D721Med (cell line): ENCODE results near the gene TM4SF1.

Experiments used
- DNase-seq: peaks from one replicate; pipeline ENCODE4 v3.0.0; 2011; ENCODE audit warnings: low spot score; ENCODE audit not compliant: insufficient read length
- FAIRE-seq: peaks from 2 replicates; lab custom pipeline; 2011; peaks lifted over from hg19 to GRCh38; lab: Jason Lieb, UNC
- TF ChIP-seq, protein P1 (sequence below): IDR thresholded peaks from 2 replicates; pipeline ENCODE4 v1.5.1; 2012; ENCODE audit warnings: mild to moderate bottlenecking, control low read depth; ENCODE audit not compliant: insufficient read depth; ENCODE audit errors: missing control alignments

Gene TM4SF1

DNA sequence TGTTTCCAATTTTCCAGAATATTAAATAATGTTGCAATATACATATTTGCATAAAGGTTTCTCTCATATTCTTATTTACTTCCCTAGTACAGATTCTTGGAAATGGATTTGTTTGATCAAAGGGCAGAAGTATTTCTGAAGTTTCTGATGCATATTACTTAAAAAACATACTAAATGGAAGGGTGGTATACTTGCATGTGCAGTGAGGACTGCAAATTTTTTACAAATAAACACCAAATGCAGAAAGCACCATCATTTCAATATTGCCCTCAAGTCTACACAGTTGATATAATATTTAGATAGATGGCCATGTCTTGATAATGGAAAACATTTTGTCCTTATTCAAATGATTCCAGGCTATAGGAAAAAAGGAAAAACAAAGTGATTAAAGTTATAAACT, 56.3 kb downstream of the TM4SF1 start:
- DNase-seq (no peak), FAIRE-seq (no peak)
- TF ChIP-seq, protein P1, sequence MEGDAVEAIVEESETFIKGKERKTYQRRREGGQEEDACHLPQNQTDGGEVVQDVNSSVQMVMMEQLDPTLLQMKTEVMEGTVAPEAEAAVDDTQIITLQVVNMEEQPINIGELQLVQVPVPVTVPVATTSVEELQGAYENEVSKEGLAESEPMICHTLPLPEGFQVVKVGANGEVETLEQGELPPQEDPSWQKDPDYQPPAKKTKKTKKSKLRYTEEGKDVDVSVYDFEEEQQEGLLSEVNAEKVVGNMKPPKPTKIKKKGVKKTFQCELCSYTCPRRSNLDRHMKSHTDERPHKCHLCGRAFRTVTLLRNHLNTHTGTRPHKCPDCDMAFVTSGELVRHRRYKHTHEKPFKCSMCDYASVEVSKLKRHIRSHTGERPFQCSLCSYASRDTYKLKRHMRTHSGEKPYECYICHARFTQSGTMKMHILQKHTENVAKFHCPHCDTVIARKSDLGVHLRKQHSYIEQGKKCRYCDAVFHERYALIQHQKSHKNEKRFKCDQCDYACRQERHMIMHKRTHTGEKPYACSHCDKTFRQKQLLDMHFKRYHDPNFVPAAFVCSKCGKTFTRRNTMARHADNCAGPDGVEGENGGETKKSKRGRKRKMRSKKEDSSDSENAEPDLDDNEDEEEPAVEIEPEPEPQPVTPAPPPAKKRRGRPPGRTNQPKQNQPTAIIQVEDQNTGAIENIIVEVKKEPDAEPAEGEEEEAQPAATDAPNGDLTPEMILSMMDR: no peak

DNA sequence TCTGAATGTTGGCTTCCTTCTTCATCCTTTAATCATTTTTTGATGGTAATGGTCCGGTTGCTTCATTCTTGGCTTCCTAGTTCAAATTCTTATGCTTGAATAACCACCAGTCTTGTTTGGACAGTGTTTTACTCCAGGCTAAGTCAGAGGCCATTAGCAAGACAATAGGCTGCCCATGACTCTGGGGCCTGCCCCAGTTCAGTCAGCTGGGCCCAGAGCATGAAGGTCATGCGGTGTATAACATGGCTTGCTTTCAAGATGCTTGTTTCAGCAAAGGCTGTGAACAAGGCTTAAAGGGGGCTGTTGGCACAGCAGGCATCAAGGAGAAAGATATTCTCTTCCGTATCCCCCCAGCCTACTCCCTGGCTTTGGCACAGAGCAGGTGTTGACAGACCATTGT, 57.7 kb downstream of the TM4SF1 start:
- DNase-seq: no peak
- TF ChIP-seq, protein P1: no peak
- no peak for FAIRE-seq
